Measurements from ENCODE around the gene COL4A2.

COL4A2 gene

GRCh38 chr13:110262508-110263291 is 44.4 kb upstream of the COL4A2 start:
- Histone ChIP-seq H3K9me3 (replicated peaks; ENCODE audit: insufficient read depth, low read length) (no peaks in the 10 kb centered on the region), H3K36me3 (replicated peaks; ENCODE audit: insufficient read depth, low read length) (no peaks in the 10 kb centered on the region), H3K27ac (ENCODE audit: low read length) (no peak overlapping the region), H3K4me2 (ENCODE audit: low read depth, low read length) (no peak overlapping the region), H3K27me3 (replicated peaks; ENCODE audit: insufficient read depth, low read length) (no peaks in the 10 kb centered on the region), H3K9ac (ENCODE audit: low read length) (no peak overlapping the region), H4K20me1 (ENCODE audit: insufficient read depth, low read length) (no peaks in the 10 kb centered on the region), H3K4me1 (ENCODE audit: low read length) (no peaks in the 10 kb centered on the region), H3K79me2 (ENCODE audit: low read length) (no peaks in the 10 kb centered on the region), H3K9me2 (replicated peaks; ENCODE audit: insufficient read depth, low read length) (no peaks in the 10 kb centered on the region), H2AFZ (ENCODE audit: low read length) (no peak overlapping the region), H3F3A (ENCODE audit: insufficient read depth, low read length) (no peaks in the 10 kb centered on the region), H3K4me3 (ENCODE audit: low read length) (no peak overlapping the region)
- no peak for TF ChIP-seq EZH2 (optimal IDR thresholded peaks at IDR 0.05; ENCODE audit: low read depth, low read length)
- TF ChIP-seq CTCF (IDR thresholded peaks at IDR 0.05; ENCODE audit: low read length): no peak
- no peak for TF ChIP-seq EZH2phosphoT487 (IDR thresholded peaks at IDR 0.05; ENCODE audit: low read length)
- DNase-seq: no peak

- no peak for DNase-seq
- Histone ChIP-seq H3K27ac (ENCODE audit: low read length) (no peak overlapping the region), H3K4me1 (ENCODE audit: low read length) (no peaks in the 10 kb centered on the region), H3F3A (ENCODE audit: insufficient read depth, low read length) (no peaks in the 10 kb centered on the region), H3K4me2 (ENCODE audit: low read depth, low read length) (no peak overlapping the region), H3K36me3 (replicated peaks; ENCODE audit: insufficient read depth, low read length) (no peaks in the 10 kb centered on the region), H3K4me3 (ENCODE audit: low read length) (no peak overlapping the region), H2AFZ (ENCODE audit: low read length) (no peak overlapping the region), H3K27me3 (replicated peaks; ENCODE audit: insufficient read depth, low read length) (no peaks in the 10 kb centered on the region), H4K20me1 (ENCODE audit: insufficient read depth, low read length) (no peaks in the 10 kb centered on the region), H3K9me2 (replicated peaks; ENCODE audit: insufficient read depth, low read length) (no peaks in the 10 kb centered on the region), H3K9ac (ENCODE audit: low read length) (no peak overlapping the region), H3K79me2 (ENCODE audit: low read length) (no peaks in the 10 kb centered on the region), H3K9me3 (replicated peaks; ENCODE audit: insufficient read depth, low read length) (no peaks in the 10 kb centered on the region)
- TF ChIP-seq EZH2phosphoT487 (IDR thresholded peaks at IDR 0.05; ENCODE audit: low read length): no peak
- no peak for TF ChIP-seq CTCF (IDR thresholded peaks at IDR 0.05; ENCODE audit: low read length)
- no peak for TF ChIP-seq EZH2 (optimal IDR thresholded peaks at IDR 0.05; ENCODE audit: low read depth, low read length)
These were observed 43.7 kb upstream of the COL4A2 start for GRCh38 chr13:110263404-110263803.

- H3K9me3 ChIP-seq (replicated peaks; ENCODE audit: insufficient read depth, low read length): no peaks in the 10 kb centered on the region
- H3K9me2 ChIP-seq (replicated peaks; ENCODE audit: insufficient read depth, low read length): no peaks in the 10 kb centered on the region
- no peak overlapping the region for H3K4me2 ChIP-seq (ENCODE audit: low read depth, low read length)
- no peaks in the 10 kb centered on the region for H3K4me1 ChIP-seq (ENCODE audit: low read length)
- no peak overlapping the region for H3K27ac ChIP-seq (ENCODE audit: low read length)
- H4K20me1 ChIP-seq (ENCODE audit: insufficient read depth, low read length): no peaks in the 10 kb centered on the region
- DNase-seq: no peak
- no peaks in the 10 kb centered on the region for H3F3A ChIP-seq (ENCODE audit: insufficient read depth, low read length)
- H3K9ac ChIP-seq (ENCODE audit: low read length): no peak overlapping the region
- H2AFZ ChIP-seq (ENCODE audit: low read length): no peak overlapping the region
- H3K79me2 ChIP-seq (ENCODE audit: low read length): no peaks in the 10 kb centered on the region
- TF ChIP-seq EZH2 (optimal IDR thresholded peaks at IDR 0.05; ENCODE audit: low read depth, low read length) (no peak), CTCF (IDR thresholded peaks at IDR 0.05; ENCODE audit: low read length) (no peak), EZH2phosphoT487 (IDR thresholded peaks at IDR 0.05; ENCODE audit: low read length) (no peak)
- no peaks in the 10 kb centered on the region for H3K27me3 ChIP-seq (replicated peaks; ENCODE audit: insufficient read depth, low read length)
- H3K4me3 ChIP-seq (ENCODE audit: low read length): no peak overlapping the region
- no peaks in the 10 kb centered on the region for H3K36me3 ChIP-seq (replicated peaks; ENCODE audit: insufficient read depth, low read length)
These were observed 43.2 kb upstream of the COL4A2 start for GRCh38 chr13:110263888-110264287.

All from MM.1S (cell line).